ENCODE results near the gene LCOR. TPM values are rescaled to one million over a fixed set of nuclear protein-coding genes. Genes with fewer than 3 reads are reported as not detected.

The LCOR gene
- total RNA-seq, 1 experiment from 2014 or later: 42.1 TPM

GRCh38 chr10:96858038-96858705 is 26.1 kb downstream of the LCOR start:
- H3K9me3 ChIP-seq (ENCODE audit: control insufficient read depth, low read depth, low read length): no peaks in the 10 kb centered on the region
- H2BK120ac ChIP-seq (ENCODE audit: low read depth, low read length, poor library complexity, severe bottlenecking): no peak overlapping the region
- WGBS (ENCODE audit: extremely low coverage, insufficient read length, low lambda C conversion rate): no CpG with 5 or more reads among the region's 2 CpGs
- H4K91ac ChIP-seq (ENCODE audit: insufficient read length, low read depth, low read length): no peak overlapping the region
- H2BK5ac ChIP-seq (ENCODE audit: insufficient read length, low read length): no peak overlapping the region
- H3K4me2 ChIP-seq (ENCODE audit: insufficient read depth, insufficient read length, low read length): no peak overlapping the region
- Mint-ChIP-seq H3K27ac (peak overlapping the region in 2 of 3 experiments; percentile 17 to 47; a peak in 2 of 7 replicates), H3K36me3 (ENCODE audit: insufficient read depth in 1 of 3, low read depth in 3 of 3) (peaks cover 2 to 29% (median 19%) of the 10 kb centered on the region in 3 experiments; a peak in 6 of 7 replicates), H3K27me3 (ENCODE audit: low read depth) (no peaks in the 10 kb centered on the region), H3K9me3 (no peaks in the 10 kb centered on the region), H3K4me3 (no peak overlapping the region), H3K4me1 (peaks cover 20 to 30% of the 10 kb centered on the region in 2 experiments)
- H3K4me1 ChIP-seq (ENCODE audit: insufficient read depth, low read length): no peaks in the 10 kb centered on the region
- no peak overlapping the region for H3K18ac ChIP-seq (ENCODE audit: insufficient read length, low read depth, low read length)
- H3K79me2 ChIP-seq (ENCODE audit: insufficient read depth, low read length): peaks cover 10% of the 10 kb centered on the region; the same call in 1 of the 2 replicates
- no peak overlapping the region for H2BK20ac ChIP-seq (ENCODE audit: low read depth, low read length, poor library complexity, severe bottlenecking)
- no peaks in the 10 kb centered on the region for H3K27me3 ChIP-seq (ENCODE audit: insufficient read depth, low read length)
- H3K56ac ChIP-seq (ENCODE audit: insufficient read length, low read depth, low read length): no peak overlapping the region
- H2AFZ ChIP-seq (ENCODE audit: low read length): no peak overlapping the region
- H3K4ac ChIP-seq (ENCODE audit: low read depth, low read length): no peak overlapping the region
- H3K14ac ChIP-seq (ENCODE audit: insufficient read depth, low read length): no peak overlapping the region
- peaks cover 3% of the 10 kb centered on the region for H3K79me1 ChIP-seq (ENCODE audit: insufficient read depth, low read depth, low read length, poor library complexity, severe bottlenecking)
- H4K20me1 ChIP-seq (ENCODE audit: control insufficient read depth, insufficient read depth, insufficient read length): no peaks in the 10 kb centered on the region
- no peak overlapping the region for H3K23ac ChIP-seq (ENCODE audit: insufficient read length, low read depth, low read length)
- no peak overlapping the region for H3K9ac ChIP-seq (ENCODE audit: extremely low read depth, insufficient read length, low read length)
- no peak overlapping the region for H2BK12ac ChIP-seq (ENCODE audit: insufficient read length, low read depth, low read length)
- no peak overlapping the region for H2AK5ac ChIP-seq (ENCODE audit: insufficient read length, low read length)
- H2BK15ac ChIP-seq (ENCODE audit: low read depth, low read length): no peak overlapping the region
- no peak for TF ChIP-seq CTCF (conservative IDR thresholded peaks at IDR 0.05)
- DNase-seq: no peak
- H3T11ph ChIP-seq (ENCODE audit: low read length): no peak overlapping the region
- H3K23me2 ChIP-seq (ENCODE audit: insufficient read length, low read depth, low read length, poor library complexity, severe bottlenecking): no peaks in the 10 kb centered on the region
- H4K5ac ChIP-seq (ENCODE audit: insufficient read length, low read depth, low read length): no peak overlapping the region
- H4K8ac ChIP-seq (replicated peaks; ENCODE audit: insufficient read length, low read depth, low read length): no peak overlapping the region
- no peak overlapping the region for H3K27ac ChIP-seq (ENCODE audit: insufficient read length, low read depth, low read length)

Measured in H9 (cell line).